Measurements from ENCODE around the gene OR6C75.
"Not testable (repeated sequence)": the region's sequence is repeated elsewhere in the genome, so short reads cannot be mapped to it uniquely, and the experiment has no call there.

OR6C75 gene

GRCh38 chr12:55362675-55363074 lies at the start of gene OR6C75:
TSS of gene OR6C75 (plus strand) at chr12:55362975. CDS start at chr12:55365111, 2,136 bp downstream.
- DNase-seq (ENCODE audit: low spot score), result no peak

DNA sequence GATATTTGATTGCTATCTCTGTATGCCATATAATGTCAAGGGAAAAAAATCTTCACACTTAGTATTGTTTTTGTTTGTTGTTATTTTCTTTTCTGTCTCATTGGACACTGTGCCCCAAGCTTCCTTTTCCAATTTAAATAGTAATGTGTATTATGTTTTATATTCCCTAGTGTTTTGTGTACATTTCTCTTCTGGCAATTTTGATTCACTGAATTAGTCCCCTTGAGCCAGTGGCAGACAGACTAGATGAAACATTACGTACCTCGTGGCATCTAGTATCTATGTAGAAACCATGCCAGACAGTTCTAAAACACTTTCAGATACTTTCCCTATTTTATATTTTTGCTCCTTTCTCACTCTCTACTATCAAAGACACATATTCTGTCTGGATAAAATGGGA lies 48.7 kb upstream of the OR6C75 start, which contains the start of gene OR6C1:
Gene OR6C1 (plus strand): TSS at position 301 of the 400 bp plus-strand sequence. CDS start 6,257 bp downstream, outside the sequence.
- no peak for DNase-seq (ENCODE audit: low spot score)

DNA sequence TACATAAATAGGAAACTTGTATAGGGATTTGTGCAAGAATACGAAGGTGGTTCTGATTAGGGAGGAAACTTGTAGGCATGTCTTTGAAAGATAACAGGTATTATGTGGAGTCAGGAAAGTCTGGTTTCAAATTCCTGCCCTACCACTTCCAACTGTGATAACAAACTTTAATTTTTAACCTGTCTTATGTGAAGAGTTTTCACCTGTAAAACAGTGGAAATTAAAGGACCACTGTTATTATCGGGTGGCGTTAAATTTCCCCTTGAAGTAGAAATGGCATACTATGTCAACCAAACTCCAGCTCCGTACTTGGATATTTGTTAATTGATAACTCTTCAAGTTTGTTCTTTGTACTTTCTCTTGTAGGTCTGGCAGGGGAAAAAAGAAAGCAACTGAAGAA lies 42.6 kb upstream of the OR6C75 start:
- DNase-seq (ENCODE audit: low spot score), result no peak

GRCh38 chr12:55325801-55326200 lies 37.0 kb upstream of the OR6C75 start:
- DNase-seq (ENCODE audit: low spot score), result not testable (repeated sequence)

- DNase-seq (ENCODE audit: low spot score), result no peak
These were observed 32.3 kb upstream of the OR6C75 start, which contains the start of gene OR6C3 for GRCh38 chr12:55330446-55330845. TSS of gene OR6C3 (plus strand) at chr12:55330746. CDS start at chr12:55331701, 955 bp downstream.

GRCh38 chr12:55336002-55336401 lies 26.8 kb upstream of the OR6C75 start:
- no peak for DNase-seq (ENCODE audit: low spot score)

DNA sequence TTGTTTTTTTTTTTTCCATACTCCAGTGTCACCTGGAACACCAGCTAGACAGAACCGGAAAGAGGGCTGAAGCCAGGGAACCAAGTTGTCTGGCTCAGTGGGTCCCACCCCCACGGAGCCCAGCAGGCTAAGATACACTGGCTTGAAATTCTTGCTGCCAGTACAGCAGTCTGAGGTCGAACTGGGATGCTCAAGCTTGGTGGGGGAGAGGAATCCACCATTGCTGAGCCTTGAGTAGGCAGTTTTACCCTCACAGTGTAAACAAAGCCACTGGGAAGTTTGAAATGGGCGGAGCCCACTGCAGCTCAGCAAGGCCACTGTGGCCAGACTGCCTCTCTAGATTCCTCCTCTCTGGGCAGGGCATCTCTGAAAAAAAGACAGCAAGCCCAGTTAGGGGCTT lies 7.4 kb upstream of the OR6C75 start:
- DNase-seq (ENCODE audit: low spot score), result not testable (repeated sequence)

- DNase-seq (ENCODE audit: low spot score), result no peak
These were observed 2.3 kb downstream of the OR6C75 start for GRCh38 chr12:55365086-55365485.

- no peak for DNase-seq (ENCODE audit: low spot score)
These were observed 9.7 kb downstream of the OR6C75 start for GRCh38 chr12:55372521-55372920.

- DNase-seq (ENCODE audit: low spot score), result no peak
These were observed 23.1 kb downstream of the OR6C75 start for GRCh38 chr12:55385891-55386290.

DNA sequence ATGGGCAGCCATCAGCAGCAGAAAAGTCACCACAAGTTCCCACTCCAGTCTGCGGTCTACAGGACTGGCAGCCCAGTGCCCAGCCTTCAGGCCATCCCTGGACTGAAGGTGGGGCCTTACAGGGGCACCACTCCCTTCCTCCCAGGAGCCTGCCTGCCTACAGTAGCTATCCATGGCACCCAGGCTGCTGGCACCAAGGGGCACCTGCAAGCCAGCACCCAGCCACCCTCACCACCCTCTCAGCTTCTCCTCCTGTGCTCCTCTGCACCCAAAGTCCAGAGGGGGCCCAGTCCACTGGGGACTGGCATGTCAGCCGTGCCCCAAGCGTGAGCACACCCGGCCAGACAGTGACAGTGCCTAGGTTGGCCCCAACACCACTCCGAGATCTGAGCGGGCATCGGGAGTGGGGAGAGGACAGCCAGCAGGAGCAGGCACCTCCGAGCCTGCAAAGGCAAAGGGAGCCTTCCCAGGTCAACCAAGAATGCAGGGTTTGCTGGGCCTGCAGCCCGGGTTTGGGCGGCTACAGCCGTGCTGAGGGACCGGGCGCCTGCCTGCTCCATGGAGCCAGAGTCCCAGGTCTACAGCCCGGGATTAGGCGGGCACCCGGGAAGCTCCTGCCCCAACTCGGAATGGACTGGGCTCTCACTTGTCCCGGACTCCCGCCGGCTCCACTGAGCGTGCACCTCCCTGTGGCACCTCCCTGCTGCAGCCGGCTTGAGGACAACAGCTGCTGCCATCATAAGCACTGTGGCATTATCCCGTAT lies 29.4 kb downstream of the OR6C75 start:
- DNase-seq (ENCODE audit: low spot score), result no peak

DNA sequence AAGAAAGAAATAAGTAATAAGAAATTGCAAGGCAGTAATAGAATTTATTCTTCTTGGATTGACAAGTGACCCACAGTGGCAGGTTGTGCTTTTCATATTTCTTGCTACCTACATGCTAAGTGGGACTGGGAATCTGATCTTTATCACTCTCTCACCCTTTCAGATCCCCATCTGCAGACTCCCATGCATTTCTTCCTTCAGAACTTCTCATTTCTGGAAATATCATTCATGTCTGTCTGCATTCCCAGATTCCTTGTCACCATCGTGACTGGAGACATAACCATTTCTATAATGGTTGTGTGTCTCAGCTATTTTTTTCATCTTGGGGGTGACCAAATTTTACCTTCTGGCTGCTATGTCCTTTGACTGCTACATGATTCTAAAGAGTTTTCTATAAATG lies 33.6 kb downstream of the OR6C75 start:
- no peak for DNase-seq (ENCODE audit: low spot score)

DNA sequence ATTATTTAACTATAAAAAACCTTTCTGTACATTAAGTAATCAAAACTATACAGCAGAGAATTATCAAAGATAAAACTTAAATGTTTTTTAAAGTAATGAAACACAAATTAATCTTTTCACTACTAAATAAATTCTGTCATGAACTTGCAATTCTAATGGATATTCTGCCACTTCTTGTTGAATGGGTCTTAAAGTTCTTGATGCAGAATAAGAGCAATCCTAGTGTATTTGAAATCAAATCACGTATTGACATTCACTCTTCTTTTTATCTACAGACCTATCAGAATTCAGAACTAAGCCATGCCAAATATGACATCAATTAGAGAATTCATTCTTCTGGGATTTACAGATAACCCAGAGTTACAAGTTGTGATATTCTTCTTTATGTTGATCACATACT lies 37.5 kb downstream of the OR6C75 start, which contains the start of gene OR6C65:
Gene OR6C65 (plus strand): TSS at position 301 of the 400 bp plus-strand sequence. CDS start 0 bp downstream, at position 301.
- no peak for DNase-seq (ENCODE audit: low spot score)

DNA sequence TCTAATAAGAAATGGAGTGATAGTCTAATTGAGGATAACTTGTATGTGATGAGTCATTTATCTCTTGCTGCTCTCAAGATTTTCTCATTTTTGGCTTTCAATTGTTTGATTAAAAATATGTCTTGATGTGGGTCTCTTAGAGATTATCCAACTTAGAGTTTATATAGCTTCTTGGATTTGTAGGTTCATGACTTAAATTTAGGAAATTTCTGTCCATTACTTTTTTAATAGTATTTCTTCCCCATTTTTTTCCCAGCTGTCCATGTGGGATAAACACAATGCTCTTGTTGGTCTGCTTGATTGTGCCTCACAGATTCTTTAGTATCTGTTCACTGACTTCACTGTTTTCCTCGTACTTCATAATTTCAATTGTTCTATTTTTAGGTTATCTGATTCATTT lies 45.1 kb downstream of the OR6C75 start:
- no peak for DNase-seq (ENCODE audit: low spot score)

- DNase-seq (ENCODE audit: low spot score), result not testable (repeated sequence)
These were observed 46.4 kb downstream of the OR6C75 start for GRCh38 chr12:55409133-55409532.

GRCh38 chr12:55412138-55412537 lies 49.4 kb downstream of the OR6C75 start:
- not testable (repeated sequence) for DNase-seq (ENCODE audit: low spot score)

- DNase-seq (ENCODE audit: low spot score), result not testable (repeated sequence)
These were observed 51.0 kb downstream of the OR6C75 start for GRCh38 chr12:55413498-55414388.

GRCh38 chr12:55414396-55414823 lies 51.6 kb downstream of the OR6C75 start:
- not testable (repeated sequence) for DNase-seq (ENCODE audit: low spot score)

GRCh38 chr12:55414889-55415288 lies 52.1 kb downstream of the OR6C75 start:
- DNase-seq (ENCODE audit: low spot score), result not testable (repeated sequence)

GRCh38 chr12:55416961-55417360 lies 54.2 kb downstream of the OR6C75 start:
- DNase-seq (ENCODE audit: low spot score), result no peak
